Effector CD4-positive, alpha-beta T cell (primary cell): ENCODE data around the gene CHIT1.

ENCODE experiments used
- DNase-seq: peaks from one replicate; pipeline ENCODE4 v3.0.0-alpha.2; 2020

The CHIT1 gene

DNA sequence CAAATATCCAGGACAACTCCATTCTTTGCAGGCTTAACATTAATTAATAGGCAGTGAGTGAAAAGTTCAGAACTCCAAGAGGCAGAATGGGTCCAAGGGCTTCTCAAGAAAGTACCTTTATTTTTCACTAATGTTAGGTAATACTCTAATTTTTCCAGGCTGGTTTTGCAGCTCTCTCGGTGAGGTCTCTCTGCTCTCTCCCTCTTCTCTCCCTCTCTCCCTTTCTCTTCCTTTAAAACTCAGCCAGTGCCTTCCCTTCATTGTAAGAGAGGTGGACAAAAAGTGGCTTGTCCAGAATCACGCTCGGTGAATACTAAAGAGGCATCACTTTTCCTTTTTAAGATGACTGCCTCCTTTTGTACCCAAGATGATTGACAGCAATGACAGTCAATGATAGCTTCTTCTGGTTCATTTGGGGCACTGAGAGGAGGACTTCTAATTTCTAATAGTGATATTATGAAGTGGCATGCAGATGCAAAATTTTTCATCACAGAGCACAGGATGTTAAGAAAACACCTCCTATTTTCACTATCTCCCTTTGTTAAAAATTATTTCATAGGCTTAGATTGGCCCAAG lies 41.7 kb downstream of the CHIT1 start:
- DNase-seq = no peak

DNA sequence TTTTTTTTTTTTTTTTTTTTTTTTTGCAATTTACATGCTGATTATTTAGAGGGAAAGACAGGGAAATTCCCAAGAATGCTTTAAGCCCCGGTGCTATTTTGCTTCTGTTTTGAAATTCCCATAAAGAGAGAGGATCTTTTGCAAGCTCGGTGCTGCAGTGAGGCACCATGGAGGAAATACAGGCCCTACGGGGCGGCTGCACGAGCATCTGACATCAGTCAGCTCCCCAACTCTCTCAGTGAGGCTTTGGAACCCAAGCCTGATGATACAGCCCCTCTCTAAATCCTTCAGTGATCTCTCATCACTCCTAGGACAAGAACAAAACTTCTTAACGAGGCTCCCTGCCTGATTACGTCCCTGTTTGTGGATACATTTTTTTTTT lies 42.2 kb downstream of the CHIT1 start:
- DNase-seq = no peak

DNA sequence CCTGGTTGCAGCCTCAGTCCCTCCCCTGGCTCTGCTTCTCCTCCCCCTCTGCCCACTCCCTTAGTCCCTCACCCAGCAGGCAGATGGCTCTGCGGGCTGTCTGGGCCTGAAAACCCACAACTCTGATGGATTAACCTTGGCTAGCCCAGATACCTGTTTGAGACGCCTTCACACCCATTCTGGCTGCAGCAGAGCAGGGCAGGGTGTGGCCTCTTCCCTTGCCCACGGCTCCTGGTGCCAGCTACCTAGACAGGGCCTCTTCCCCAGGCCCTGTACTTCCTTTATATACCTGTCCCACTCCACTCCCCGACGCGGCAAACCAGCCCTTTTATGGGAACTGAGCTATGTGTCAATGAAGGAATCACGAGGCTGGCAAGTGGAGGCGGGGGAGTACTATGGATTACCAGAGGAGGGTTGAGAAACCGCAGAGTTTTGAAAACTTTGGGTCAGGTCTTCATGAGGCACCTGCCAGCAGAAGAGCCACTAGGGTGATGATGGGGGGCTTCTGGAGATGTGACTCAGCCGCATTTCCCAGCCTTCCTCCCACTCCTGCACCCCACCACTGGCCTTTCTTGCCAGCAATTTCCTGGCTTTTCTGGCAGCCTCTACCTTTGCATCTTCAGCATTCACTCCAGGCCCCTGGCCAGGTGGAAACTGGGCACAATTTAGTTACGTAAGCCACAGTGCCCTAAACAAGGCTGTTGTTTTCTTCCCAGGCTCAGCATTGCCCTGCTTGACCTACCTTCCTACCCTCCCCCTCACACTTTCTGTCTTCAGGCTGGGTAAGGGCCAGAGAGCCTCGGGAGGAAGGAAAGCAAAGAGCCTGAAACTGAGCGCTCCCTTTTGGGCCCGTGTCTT lies 42.8 kb downstream of the CHIT1 start, which contains the start of gene CHI3L1:
TSS of gene CHI3L1 (minus strand) at position 259 of the 858 bp plus-strand sequence. CDS start at position 178, 81 bp downstream.
- DNase-seq = no peak

DNA sequence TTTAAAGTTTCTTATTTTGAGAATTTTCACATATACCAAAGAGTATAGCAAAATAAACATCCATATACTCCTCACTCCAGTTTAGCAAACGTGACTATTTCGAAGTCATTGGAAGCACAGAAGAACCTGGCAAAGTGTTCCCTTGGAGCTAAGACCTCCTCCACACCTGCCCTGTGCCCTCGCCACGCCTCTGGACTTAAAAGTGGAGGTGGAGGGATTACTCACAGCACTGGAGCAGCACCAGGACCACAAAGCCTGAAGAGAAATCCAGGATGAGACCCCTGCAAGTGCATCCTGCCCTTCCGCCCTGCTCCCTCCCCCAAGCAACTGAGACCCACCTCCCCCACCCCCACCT lies 43.4 kb downstream of the CHIT1 start:
- DNase-seq = no peak

DNA sequence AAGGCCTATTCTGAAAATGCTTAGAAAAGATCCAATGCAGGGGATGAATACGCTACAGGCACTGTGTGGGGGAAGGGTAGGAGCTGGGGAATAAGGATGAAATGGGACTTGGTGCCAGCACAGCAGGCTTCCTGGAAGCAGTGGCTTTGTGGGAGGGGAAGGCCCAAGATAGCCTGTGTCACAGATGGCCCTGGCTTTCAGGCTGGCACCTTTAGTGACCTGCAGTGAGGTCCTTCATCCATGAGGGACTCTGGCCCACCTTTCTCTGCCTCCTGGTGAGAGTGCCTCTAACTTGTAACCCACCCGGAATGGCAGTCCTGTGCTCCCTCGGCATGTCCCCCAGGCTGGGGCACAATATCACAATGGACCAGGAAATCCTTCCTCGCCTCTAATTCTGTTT lies 43.9 kb downstream of the CHIT1 start:
- no peak for DNase-seq

DNA sequence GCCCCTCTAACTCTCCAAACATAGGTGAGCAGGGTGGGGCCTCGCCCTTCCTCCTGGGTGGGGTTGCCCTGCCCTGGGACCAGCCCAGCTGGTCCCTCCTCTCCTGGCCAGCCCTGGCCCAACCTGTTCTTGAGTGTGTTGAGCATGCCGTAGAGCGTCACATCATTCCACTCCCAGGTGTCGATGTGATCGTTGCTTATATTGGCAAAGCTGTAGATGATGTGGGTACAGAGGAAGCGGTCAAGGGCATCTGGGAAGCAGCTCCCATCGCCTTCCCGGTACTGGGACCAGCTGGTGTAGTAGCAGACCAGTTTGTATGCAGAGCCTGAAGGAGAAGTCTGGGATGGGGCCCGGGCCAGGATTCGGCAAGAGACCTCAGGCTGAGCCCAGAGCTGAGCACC lies 44.4 kb downstream of the CHIT1 start:
- no peak for DNase-seq

DNA sequence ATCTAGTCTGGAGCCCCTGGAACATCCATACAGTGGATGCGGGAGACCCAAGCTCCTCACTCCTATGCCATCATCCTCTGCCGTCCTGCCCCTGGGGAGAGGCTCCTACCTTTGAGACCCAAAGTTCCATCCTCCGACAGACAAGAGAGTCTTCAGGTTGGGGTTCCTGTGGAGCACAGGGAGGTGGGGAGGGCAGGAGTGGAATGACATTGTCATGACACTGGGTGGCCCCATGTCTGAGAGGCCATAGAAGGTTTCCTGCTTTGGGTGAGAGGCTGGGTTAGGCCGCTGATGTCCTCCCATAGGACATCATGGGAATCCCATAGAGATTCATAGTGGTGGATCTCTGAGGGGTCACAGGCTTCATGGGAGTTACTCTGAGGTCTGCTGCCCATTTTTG lies 45.0 kb downstream of the CHIT1 start:
- no peak for DNase-seq

DNA sequence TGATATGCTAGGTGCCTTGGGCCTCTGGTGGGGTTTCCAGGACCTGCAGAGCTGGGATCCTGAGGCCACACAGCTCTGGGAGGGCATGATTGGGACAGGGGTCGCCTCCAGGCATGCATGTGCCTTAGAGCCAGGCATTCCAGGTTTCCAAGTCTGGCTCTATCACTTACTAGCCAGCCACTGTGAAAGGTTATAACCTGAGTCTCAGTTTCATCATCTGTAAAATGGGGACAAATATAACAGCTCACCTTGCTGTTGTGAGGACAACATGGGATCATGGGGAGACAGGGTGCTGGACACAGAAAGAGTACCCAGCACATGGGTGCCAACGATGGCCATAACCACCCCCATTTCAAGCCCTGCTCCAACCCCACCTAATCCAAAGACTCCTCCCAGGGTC lies 45.6 kb downstream of the CHIT1 start:
- no peak for DNase-seq

DNA sequence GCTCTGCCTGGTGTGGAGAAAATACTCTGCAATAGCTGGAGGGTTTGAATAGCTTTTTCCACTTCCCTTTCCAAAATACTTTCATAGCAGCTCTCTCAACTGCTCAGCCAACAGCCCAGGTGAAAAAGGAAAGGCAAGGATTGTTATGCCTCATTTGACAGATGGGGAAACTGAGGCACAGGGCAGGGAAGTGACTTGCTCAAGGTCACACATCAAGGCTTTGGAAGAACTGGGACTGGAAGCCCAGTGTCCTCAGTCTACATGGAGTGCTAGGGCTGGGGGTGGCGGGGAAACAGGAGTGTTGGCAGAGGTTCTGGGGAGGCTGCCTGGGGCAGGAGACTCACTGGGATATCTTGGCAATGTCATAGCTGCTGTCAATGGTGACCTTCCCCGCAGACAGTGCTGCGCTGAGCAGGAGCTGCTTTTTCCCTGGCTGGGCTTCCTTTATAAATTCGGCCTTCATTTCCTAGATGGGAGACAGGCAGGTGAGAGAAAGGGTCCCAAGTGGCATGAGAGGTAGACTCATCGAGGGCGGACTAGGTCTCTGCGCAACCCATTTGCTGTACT lies 47.0 kb downstream of the CHIT1 start:
- DNase-seq = no peak

DNA sequence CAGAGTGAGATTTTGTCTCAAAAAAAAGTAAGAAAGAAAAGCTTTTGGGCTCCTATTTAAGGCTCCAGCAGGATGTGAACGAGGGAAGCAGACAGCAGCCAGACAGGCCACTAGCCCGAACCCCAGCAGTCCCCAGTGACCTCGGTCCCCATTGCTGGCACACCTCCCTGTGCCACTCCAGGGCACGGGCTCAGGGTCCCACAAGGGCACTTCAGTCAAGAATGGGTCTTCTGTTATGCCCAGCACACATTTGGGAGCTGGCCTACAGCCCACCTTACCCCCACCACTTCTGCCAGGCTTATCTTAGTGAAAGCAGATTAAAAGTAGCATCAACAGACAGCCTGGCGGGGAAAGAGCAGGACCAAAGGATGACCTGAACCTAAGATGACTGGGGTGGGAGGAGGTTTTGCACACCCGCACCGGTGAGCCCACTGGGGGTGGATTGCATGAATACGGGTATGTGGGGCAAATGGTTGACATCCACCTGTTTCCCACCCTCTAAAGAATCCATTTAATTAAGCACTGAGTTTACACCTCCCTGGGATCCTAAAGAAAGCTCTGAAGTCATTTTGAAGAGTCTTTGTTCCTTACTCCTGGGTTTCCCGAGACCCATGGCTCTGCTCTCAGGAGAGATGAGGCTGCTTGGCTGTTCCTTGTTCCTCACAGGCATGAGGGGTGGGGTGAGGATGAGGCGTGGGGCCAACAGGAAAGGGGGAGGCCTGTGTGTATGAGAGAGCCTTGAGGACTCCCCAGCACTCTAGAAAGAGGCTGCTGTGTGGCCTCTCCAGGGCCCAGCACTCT lies 47.7 kb downstream of the CHIT1 start:
- no peak for DNase-seq

DNA sequence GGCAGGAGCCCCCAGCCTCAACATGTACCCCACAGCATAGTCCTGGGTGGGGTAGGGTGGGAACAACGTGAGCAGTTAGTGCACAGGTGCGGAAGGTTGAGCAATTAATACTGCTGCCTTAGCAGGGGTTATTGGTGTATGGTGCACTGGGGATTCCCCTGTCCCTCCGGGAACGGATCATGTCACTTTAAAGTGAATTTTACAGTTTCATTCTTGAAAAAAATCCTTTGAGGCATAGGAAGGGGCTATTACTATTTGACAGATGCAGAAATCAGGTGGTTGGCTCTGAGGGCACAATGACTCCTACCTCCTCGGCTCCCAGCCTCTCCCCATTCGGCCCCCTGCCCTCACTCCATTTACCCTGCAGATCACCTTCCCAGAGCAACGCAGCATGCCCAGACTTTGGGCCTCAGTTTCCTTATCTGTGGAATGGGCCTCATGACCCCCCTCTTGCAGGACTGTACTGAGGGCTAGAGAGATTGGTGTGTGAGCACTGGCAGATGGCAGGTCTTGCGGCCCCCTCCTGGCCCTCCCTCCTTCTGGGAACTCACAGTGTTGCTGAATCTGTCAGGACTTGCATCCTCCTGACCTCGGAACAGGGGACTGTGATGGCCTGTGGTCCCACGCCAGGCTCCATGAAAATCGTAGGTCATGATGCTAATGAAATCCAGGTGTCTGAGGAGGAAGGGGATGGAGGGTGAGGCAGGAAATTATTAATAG lies 48.7 kb downstream of the CHIT1 start:
- no peak for DNase-seq

DNA sequence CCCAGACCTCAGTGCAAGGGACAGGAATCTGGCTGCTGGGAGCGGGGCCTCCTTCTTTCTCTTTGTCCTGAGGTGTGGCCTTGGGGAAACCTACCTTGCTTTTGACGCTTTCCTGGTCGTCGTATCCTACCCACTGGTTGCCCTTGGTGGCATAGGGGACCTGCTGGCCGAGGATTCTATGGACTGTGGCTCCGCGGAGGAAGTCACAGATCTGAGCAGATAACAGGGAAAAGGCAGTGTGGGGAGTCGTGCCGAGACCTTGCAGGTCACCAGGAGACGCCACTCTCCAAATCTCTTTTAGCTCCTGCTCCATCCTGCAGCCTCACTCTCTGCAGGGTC lies 49.8 kb downstream of the CHIT1 start:
- DNase-seq = no peak

DNA sequence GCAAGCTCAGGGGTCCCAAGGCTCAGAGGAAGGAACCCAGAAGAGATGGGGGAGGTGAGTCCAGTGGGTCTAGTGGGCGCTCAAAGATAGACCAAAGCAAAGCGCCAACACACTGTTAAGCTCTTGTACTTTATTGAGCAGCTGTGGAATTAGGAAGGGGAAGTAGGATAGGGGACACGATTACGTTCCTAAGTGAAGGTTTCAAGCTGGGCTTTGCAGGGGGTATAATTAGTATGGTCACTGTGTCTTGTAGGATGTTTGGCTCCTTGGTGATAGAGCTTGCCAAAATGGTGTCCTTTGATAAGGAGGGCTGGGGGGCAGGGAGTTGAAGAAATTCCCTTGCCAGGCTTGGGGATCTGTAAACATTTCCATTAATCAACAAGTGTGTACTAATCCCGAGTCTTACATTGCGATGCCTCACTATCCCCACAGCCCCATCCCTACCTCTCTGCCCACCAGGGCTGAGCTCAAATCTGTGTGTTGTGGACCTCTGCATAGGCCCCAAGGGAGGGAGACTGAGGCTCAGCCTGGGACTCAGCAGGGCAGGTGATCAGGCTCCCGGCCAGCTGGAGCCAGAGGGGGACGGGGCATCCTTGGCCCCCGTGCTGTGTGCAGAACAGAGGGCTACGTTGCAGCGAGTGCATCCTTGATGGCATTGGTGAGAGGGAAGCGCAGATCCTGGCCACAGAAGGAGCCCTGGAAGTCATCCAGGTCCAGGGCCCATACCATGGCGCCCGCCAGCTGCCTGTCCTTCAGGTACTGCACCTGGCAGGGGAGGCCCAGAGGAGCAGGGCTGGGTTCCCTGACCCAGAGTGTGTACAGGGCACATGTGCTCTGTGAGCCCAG lies 50.4 kb downstream of the CHIT1 start:
- DNase-seq = no peak

DNA sequence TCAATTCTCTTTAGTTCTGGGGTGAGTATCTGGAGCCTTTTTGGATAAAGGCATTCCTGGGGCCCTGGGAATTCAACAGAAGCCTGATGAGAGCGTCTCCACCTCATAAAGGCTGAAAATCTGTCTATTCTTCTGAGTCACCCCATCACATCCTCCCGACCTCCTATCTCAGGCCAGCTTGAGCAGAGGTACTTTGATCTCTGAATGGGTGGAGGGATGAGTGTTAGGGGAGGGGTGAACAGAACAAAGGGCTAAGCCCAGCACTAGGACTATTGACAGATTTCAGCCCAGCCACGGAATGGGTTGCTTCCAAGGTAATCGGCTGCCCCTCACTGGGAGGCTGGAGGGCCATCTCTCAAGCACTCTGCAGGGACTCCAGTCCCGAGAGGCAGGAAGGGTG lies 51.4 kb downstream of the CHIT1 start:
- DNase-seq = no peak

DNA sequence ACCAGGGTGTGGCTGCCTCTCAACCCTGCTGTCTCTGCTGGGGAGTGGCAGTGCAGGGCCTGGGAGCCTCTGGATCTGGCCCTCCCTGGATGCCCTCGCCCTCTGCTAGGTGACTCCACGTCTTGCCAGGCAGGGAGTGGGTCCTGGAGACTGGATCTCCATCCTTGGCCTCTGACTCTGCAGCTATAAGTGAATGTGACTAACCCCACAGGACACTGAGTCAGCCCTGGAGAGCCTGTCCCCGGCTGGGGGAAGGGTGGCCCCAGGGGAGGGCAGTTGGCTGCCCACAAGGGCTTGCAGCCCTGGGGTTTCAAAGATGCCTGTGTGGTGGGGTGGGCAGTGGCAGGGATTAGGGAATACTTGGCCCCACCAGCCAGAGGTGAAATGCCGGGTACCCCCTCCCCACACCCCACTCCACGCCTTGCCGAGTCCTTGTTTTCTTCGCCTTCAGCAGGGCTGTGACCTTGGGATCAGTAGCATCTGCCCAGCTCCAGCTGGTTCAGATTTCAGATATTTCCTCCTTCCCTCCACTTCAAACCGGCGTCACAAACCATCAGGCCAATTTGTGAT lies 51.9 kb downstream of the CHIT1 start:
- DNase-seq = no peak

DNA sequence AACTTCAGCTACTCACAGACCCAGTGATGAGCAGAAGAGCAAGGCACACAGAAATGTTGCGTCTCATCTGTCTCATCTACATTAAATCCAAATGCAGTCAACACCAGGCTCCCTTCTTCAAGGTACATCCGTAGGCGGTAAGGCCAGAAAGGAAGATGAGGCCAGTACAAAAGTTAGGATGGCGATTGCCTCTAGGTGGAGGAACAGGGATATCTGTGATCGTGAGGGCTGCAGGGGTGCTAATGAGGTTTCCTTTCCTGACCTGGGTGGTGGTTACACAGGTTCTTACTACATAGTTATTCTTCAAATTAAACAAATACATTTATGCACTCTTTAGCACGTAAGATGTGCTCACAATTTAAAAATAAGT lies 52.5 kb downstream of the CHIT1 start:
- DNase-seq = no peak

DNA sequence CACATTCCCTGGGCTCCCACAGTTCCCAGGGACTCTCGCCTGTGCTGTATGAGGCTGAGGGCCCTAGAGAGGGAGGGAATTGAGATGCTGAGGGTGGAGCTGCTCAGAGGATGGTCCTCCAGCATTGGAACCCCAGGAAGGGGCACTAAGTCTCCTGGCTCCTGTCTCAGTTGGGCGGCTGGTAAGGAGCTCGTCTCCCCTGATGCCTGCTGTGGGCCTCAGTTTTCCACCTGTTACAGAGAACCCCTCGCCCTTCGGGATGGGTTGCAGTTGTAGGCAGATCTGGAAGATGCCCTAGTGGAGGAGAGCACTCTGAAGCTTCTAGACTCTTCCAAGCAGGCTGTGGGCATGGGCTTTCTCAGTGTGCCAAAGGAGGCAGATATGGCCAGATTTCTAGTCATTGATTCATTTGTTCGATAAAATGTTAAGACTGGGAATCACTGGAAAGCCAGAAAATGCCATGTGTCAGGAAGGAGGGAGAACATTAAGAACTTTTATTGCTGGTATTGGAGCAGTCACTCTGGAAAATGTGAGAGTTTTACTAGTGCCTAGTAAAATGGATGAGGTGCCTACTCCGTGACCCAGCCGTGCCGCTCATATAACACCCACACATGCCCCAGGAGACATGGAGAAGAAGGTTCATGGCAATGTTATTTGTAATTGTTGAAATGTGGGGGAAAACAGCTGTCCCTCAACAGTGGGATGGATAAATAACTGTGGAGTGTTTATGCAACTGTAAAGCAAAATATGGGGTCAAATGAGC lies 53.0 kb downstream of the CHIT1 start:
- DNase-seq = no peak

DNA sequence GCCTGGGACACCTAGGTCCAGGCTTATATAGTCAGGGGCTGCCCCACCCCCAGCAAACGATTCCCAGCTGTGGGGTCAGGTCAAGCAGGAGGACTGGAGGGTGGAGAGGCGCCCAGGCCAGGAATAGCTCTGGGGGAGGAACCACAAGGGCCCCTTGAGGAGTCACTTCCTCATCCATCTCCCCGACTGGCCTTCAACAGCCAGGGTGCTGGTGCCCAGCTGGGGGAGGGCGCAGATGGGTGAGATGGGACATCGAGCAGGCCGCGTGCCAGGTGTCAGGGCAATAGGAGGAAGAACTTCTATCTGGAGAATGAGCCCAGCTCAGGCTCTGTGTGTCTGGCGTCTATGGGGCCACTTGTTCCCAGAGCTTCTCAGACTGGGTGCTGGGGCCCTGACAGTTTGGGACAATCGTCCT lies 53.6 kb downstream of the CHIT1 start:
- no peak for DNase-seq

DNA sequence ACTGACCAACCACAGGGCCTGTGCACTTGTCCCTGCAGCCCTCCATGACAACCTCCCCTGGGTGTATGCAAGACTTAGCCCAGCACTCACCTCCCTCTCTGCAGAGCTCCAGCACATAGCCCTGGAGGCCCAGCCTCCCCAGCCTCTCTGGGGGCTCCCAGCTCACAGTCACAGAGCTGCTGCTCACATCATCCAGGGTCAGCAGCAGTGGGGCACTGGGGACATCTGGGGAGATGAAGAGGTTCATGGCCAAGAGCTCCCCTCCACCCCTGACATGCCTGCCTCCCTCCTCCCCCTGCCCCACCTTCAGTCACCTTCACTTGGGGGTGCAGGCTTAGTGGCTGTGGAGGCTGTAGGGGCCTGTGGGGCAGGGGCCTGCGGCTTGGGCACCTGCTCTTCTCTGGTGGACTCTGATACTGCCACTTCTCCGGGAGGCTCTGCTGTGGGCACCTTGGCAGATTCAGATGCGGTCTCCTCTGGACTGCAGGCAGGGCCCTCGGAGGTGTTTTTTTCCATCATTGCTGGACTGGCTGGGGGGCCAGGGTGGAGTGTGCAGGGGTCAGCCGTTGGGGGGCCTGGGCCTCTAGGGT lies 54.1 kb downstream of the CHIT1 start, which contains the start of gene MYBPH:
TSS of gene MYBPH (minus strand) at position 590 of the 590 bp plus-strand sequence. CDS start at position 519, 71 bp downstream.
- DNase-seq = no peak

DNA sequence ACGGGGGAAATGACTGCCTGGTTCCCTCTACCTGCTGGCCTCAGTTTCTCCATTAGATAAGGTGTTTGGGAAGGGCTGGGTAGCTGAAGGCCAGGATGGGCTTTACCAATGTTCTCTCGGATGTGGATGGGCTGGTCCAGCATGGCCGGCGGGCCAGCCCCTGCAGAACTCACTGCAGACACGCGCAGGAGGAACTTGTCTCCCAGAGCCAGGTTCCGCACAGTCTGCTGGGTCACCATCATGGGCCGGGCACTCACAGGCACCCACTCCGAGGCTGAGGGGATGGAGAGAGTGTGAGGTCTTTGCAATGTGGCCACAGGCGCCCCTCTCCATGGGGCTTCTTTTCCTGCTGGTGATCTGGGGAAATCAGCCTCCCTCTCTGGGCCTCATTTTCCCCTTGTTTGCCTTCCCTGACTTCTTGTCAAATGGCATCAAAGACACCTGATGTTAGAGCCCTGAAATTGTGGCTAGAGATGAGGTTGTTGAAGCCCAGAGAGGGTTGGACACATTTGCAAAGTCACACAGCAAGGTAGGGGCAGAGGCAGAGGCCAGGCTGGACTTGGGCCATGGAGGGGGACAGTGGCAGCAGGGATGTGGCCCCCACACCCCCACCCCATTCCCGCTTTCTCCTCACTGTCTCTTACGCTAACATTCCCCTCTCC lies 55.0 kb downstream of the CHIT1 start:
- DNase-seq = no peak
